Hematopoietic multipotent progenitor cell treated with erythropoietin and hydrocortisone succinate and interleukin-3 and kit ligand, for 6 days (in vitro differentiated cells): ENCODE results near the gene SFMBT1.
A peak's percentile ranks its signal among the peaks of the same experiment; 100 is the strongest.

Source experiments
- DNase-seq: peaks from one replicate; pipeline ENCODE4 v3.0.0-alpha.2; 2015

SFMBT1 gene

DNA sequence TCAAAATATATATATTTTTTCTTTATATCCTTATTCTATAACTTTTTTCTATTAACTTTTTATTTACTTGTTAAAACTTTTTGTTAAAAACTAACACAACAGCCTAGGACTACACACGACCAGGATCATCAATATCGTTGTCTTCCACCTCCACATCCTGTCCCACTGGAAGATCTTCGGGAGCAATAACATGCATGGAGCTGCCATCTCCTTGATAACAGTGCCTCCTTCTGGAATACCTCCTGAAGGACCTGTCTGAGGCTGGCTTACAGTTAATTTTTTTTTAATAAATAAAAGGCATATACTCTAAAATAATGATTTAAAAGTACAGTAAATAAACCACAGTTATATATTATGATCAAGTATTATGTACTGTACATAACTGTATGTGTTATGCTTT, 58.9 kb downstream of the SFMBT1 start:
- DNase-seq, result no peak

DNA sequence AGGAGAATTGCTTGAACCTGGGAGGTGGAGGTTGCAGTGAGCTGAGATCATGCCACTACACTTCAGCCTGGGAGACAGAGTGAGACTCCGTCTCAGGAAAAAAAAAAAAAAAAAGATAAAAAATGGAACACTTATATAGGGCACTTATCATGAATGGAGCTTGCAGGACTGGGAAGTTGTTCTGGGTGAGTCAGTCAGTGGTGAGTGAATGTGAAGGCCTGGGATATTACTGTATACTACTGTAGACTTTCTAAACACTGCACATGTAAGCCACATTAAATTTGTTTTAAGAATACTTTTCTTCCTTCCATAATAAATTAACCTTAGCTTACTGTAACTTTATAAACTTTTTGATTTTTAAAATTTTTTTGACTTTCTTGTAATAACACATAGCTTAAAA, 59.8 kb downstream of the SFMBT1 start:
- DNase-seq, result no peak

DNA sequence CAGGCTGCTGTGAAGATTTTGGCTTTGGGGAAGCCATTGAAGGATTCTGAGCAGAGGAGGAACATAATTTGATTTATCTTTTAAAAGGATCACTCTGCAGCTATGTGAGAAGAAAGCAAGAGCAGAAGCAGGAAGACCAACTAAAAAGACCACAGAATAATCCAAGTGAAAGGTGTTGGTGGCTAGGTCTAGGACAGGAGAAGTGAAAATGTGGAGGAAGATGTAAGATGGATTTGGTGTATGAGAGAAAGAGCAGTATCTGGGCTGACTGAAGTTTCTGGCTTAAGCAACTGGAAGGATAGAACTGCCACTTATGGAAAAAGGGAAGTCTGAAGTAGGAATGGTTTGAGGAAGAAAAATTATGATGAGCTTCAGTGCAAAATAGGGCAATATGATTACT, 62.0 kb downstream of the SFMBT1 start:
- DNase-seq, result no peak

DNA sequence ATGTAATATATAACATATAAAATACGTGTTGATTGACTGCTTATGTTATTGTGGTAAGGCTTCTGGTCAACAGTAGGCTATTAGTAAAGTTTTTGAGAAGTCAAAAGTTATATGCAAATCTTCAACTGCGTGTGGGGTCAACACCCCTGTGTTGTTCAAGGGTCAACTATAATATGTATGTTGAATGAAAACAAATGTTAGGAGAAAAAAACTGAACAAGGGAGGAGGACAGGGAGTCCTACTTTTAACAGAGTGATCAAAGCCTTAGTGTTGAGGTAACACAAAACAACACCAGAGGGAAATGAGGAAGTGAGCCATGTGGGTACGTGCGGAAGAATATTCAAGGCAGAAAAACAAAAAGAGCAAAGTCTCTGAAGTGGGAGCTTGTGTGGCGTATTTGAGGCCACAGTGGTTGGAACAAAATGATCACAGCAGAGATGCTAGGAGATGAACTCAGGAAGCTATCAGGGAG, 62.5 kb downstream of the SFMBT1 start:
- peak; percentile 48 for DNase-seq

DNA sequence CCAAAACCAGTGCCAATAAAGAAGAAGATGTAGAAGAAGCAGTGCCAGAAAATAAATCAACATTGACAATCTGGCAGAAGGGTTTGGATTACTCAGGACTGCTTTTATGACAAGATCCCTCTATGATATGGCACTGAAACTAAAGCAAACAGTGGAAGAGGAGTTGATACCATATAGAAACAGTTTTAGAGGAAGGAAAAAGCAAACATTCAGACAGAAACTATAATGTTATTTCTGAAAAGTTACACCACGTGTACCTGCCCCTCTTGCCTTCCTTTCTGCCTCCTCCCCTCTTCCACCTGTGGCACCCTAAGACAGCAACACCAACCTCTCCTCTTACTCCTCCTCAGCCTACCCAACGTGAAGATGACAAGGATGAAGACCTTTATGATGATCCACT, 63.0 kb downstream of the SFMBT1 start:
- no peak for DNase-seq

DNA sequence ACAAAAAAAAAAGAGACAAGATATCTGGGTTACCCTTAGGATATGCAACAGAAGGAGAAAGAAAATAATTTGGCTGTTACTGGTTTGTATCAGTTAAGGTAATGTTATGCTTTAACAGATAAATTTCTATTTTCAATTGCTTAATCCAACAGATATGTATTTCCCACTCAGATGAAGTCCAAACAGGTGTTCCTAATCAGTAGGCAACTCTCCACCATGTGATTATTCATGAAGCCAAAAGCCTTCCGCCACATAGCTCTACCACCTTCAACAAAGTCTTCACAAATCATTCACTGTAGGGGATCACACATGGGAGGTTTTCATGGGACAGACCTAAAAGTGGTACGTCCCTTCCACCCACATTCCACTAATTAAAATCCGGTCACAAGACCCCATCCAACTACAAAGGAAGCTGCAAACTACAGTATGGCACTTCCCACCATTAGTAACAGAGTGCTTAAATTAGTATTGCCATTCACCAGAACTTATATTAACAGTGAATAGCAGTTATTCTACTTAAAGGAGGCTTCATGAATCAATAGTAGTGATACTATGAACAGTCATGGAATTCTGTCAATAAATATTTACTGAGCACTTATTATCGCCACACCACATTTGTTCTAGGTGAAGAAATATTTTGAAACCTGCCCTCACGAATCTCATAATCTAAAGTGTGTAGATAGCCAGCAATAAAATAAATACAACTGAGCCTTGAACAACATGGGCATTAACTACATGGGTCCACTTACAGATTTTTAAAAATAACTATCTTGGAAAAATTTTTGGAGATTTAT, 66.5 kb downstream of the SFMBT1 start:
- no peak for DNase-seq

DNA sequence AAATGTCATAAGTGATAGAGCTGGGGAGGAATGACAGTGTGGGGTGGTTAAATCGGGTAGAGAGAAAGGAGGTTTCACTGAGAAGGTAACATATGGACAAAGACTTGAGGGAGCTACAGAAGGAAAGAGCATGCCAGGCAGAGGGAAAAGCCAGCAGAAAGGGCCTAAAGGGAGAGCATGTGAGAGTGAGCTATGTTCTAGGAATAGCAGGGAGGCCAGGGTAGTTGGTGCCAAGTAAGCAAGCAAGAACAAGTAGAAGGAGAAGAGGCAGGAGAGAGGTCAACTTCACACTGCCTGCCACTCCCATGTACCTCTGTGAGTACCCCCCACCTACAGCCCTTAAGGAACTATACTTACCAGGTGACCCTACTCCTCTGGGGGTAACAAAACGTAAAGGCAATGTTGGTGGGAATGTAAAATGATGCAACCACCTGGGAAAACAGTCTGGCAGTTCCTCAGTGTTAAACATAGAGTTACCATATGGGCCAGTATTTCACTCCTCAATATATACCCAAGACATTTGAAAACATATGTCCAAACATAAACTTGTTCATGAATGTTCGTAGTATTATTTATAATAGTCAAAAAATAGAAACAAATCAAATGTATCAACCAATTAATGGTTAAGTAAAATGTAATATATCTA, 67.6 kb downstream of the SFMBT1 start:
- no peak for DNase-seq

DNA sequence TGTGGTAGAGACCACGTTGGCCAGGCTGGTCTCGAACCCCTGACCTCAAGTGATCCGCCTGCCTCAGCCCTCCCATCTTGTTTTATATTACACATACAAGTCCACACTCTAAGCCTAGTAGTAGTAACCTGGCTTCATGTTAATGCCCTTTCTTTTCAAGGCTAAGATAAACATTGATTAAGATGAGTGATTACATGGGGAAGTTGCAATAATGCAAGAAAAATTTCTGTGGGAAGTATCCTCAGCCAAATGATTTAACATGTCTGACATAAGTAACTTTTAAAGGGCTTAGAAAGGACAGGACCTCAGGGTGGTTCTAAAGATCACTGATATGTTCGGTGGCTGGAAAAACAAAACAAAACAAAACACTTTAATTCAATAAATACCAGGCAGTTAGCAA, 72.1 kb downstream of the SFMBT1 start:
- DNase-seq, result no peak

DNA sequence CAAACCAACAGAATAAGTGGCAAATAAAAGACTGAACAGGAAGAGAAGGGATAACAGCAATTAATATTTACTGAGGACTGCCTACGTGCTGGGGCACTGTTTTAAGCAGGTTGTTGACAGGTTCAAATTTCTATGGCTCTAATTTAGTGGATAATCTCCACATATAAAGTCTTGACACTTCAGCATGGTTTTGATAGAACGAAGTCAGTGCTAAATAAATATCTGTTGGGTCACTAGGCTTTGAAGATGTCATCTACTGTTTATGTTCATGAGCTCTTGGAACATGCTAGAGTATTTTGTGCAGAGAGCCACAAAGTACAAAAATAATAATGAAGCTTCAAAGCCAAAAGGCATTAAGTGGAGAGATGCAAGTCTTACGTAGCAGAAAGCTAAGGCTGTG, 74.0 kb downstream of the SFMBT1 start:
- DNase-seq, result no peak

DNA sequence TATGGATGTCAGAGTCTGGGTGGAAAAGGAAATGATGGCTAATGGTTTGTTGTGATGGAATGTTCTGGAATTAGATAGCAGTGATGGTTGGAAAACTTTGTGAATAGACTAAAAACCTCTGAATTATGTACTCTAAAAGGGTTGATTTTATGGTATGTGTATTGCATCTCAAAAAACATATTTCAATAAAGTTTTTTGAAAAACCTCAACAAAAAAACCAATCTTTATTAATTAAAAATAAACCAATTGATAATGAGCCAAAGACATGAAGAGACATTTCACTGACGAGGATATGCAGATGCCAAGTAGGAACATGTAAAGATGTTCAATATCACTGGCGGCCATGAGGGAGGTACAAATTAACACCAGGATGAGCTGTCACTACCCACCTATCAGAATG, 78.5 kb downstream of the SFMBT1 start:
- no peak for DNase-seq

DNA sequence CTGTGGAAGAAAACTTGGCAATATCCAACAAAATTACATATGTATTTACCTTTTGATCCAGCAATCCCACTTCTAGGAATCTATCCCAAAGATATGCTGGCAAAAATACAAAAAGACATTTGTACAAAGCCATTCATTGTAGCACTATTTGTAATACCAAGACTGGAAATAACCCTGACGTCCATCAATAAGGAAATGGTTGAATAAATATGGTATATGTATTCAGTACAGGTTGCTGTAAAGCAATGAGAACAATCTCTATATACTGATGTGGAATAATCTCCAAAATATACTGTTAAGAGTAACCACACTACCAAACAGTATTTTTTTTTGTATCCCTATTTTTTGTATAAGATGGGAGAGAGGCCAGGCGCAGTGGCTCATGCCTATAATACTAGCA, 83.7 kb downstream of the SFMBT1 start:
- no peak for DNase-seq

DNA sequence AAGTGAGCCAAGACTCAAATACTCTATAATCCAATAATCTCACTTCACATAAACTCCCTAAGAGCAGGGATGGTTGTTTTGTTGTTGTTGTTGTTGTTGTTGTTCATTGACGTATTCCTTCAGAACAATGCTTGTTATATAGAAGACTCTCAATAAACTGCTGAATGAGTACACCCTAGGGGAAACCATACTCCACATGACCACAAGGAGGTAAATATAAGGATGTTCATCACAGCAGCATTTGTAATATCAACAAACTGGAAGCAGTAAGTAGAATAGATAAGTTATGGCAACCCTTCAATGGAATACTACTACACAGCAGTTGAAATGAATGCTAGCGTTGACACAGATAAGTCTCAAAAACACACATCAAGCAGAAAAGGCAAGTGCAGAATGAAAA, 86.1 kb downstream of the SFMBT1 start:
- no peak for DNase-seq

DNA sequence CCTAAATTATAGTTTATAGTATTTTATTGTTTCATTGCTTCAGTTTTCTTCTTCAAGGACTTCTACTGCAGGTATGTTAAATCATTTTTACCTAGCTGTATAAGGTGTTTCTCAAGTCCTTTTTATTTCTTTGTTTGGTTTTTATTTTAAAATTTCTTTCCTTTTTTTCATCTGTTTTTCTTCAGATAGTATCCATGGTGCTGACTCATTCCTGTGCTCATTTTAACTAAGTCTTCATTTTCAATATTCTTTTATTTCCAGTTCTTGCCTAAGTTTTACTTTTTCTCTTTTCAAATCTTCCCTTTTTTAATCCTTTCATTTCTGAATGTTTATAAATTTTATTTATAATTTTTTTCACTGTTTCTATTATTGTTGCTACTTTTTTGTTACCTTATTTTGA, 106.3 kb downstream of the SFMBT1 start:
- no peak for DNase-seq

DNA sequence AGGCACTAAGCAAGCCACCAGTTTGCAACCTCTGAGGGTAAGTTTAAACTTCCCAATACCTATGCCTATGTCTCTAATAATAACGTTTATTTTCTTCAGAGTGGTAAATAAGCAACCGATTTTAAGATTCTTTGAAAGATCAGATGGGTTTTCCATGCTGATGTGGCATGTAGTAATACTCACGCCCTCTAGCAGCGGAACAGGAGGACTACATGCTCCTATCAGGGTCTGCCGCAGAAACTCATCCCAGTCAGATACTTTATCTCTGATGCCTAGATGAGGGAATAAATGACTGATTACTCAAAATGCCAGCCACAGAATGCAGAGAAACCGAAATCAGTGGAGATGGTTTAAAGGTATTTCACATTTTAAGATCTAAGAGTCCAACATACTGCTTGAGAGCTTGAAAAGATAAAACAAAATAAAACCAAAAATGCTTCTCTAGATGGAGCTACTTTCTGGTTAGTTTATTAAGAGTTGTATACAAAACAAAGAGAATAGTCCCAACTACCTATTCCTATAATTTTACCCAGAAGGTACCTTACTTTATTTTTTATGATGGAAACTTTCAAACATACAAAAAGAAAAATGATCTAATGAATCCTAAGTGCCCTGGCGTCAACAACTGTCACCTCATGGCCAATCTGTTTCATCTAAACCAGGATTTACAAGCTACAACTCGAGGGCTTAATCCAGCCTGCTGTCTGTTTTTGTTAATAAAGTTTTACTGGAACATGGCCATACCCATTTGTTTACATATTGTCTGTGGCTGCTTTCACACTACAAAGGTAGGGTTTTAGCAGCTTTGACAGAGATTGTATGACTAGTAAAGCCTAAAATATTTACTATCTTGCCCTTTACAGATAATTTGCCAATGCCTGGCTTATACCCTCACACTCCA, 111.0 kb downstream of the SFMBT1 start:
- peak; percentile 84 for DNase-seq

DNA sequence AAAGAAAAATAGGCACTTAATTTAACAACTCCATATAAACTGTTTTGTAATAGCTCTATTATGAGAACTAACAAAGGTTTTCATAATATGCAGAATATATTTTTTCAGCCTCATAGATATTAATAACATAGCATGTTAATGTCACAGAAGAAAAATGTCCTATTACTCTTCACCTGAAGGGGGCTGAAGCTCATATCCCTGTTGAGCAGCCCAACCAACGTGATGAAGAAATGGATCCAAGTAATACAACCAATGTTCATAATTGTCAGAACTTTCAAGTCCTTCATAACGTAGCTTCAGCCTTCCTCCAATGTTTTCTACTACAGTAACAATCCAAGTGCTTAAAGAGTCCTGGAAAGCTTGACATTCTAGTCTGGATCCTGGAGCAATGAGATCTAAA, 114.0 kb downstream of the SFMBT1 start:
- peak; percentile 28 for DNase-seq

DNA sequence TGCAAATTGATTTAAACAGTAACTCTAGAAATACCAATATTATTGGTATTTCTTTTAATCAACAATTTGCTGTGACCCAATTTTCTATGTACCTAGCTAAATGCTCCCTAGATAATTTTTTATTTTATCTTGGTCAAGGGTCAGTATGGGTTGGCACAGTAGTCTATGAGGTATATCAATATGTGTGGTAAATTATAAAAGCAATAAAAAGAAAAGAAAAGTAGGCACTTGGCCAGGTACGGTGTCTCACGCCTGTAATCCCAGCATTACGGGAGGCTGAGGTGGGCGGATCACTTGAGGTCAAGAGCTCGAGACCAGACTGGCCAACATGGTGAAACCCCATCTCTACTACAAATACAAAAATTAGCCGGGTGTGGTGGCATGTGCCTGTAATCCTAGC, 114.5 kb downstream of the SFMBT1 start:
- no peak for DNase-seq

DNA sequence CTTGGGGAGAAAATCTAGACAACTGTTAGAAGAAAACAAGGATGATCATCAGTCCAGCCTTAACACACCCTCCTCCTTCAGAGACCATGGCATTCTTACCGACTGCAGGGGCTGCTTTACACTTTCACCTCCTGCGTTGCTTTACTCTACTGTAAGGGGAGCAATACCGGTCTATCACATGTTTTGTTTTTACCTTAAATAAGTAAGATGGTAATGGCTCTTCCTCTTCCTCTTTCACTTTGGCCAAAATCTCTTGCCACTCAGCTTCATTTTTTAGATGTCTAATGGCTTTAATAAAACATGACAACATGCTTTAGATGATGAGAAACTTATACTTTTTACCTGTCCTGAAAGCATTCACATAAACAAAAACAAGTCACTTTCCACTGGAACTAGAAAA, 115.1 kb downstream of the SFMBT1 start:
- DNase-seq, result no peak

DNA sequence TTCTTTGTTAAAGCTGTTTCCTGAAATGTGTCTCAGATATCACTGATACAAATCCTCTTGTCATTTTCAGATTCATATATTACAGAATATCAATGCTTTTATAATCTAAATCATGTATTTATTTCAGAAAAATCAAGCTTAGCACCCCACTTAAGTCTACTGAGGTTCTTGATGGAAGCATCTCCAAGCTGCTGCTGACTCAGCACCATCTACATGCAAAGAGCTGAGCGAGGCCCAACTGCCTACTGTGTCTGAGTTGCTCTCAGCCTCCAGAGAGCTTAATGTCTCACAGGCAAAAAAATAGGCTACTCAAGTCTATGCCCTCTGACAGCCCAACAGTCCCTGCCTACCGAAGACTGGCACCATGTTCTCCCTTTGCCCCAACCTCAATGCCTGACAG, 119.3 kb downstream of the SFMBT1 start:
- DNase-seq, result no peak

DNA sequence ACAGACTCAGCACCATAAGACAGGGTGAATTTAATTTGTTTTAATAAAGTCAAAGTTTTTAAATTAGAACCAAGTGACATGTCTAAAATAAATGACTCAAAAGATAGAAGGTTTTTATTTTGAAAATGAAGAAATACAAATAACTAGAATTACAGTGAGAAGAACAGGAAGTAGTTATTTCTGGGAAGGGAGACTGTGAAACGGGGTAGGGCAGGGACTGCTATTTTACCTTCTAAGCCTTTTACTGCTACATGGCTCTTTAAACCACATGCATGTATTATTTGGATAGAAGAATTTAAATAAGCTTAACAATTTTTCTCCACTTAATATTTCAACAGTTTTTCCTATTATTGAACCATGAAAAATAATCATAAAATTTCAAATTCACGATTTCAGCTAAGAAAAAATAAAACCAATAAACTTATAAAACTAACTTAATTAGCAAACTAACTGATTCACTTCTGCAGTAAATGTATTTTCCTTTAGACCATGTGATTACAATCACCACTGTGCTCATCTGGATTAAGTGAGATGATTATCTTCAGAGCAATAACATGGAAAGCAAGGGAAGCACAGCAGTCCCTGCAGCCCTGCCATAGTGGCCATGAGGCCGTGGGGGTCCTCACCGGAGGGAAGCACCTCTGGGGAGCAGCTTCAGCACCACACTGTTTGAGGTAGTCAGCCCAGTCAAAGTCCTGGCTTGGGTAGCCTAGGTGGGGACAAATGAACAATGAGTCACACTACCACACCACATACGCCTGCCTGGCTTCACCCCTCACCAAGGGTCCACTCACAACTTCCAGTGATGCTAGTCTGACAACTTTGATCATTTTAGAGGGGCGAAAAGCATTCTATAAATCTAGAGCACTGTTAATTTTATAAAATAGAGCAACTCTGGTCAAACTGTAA, 120.2 kb downstream of the SFMBT1 start:
- peak; percentile 12 for DNase-seq

DNA sequence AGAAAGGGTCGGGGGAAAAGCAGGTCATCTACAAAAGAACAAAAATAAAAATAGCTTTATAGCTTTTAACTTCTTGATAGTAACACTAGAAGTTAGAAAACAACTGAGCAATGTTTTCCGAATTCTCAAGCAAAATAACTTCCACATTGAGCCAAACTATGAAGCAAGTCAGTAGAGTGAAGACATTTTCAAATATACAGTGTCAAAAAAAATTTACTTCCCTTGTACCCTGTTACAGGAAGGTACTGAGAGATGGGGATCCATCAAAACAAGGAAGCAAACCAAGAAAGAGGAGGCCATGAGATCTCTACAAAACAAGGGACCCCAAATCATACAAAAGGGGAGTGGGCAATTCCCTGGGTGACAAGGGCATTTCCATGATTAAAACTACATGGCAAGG, 121.9 kb downstream of the SFMBT1 start:
- DNase-seq, result no peak

DNA sequence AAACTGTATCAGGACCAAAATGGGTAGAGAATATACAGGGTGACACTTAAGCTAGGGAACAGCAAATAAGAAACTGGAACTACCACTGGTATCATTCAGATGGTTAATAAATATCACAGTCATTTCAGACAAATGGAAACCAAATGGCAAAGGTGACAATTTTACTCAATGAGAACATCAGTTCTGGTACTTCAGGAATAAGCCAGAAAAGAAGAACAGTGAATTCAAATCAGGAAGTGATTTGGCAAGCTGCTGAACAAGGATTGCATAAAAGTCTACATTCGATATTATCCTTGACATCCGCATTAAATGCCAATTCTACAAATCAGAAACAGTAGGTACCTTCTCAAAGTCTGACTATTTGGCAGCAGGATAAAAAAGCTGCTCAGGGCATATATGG, 125.0 kb downstream of the SFMBT1 start:
- DNase-seq, result no peak

DNA sequence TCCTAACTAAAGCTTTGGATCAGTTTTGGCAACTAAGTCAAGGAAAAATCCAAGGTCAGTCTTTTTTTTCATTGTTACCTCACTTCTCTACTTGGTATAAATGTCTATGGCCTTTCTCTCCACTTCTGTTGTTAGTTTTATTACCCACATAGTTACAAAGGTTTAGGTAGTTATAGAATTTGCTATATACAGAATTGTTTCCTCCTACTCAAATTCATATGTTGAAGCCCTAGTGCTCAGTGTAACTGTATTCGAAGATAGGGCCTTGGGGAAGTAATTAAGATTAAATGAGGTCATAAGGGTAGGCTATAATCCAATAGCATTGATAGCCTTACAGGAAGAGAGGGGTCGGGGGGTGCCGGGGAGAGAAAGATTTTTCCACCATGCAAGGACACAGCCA, 128.8 kb downstream of the SFMBT1 start:
- DNase-seq, result no peak

DNA sequence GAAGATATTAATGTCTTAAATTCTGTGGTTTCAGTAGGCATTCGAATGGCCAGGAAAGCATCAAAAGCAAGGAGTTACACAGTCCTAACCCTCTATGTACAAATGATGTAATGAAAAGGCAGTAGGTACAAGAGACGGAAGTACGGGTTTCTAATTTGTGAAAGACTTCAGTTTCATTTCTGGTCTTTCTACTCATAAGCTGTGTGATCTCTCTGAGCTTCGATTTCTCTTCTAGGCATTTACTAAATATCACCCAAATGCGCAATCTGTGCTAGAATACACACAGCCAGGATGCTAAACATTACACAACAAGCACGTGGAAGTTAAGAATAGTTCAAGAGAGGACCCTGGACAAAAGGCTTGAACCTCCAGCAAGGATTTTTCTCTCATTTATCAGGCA, 130.6 kb downstream of the SFMBT1 start:
- DNase-seq, result no peak
